CD1c-positive myeloid dendritic cell (primary cell): Measurements from ENCODE around the gene PHF19.

Source experiments
- DNase-seq: peaks from one replicate; pipeline ENCODE4 v3.0.0-alpha.2; 2016; ENCODE audit errors: extremely low spot score

The PHF19 gene

DNA sequence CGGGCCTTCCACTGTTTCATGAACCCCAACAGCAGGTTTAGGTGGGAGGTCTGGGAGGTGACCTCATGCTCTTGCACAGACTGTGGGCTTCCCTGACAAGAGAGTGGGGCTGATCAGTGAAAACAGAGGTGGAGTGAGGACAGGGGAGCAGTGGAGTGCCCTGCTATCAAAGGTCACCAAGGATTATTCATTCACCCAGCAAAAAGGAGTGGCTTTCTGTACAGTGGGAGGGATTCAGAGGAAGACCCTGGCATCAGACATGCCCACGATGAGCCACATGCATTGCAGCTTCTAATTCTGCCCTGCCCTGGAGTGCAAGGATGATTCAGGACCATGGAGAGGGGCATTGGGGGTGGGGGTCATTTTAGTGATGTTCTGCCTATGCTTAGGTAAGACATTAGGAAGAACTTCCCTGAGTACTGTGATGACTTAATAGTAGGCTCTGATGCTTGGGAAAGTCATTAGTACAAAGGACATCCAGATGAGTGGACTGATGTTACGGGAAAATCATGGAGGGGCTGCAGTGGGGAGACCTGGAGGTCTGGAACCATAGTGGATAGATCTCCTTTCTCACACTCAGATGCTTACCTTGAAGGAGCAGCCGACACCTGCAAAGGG lies 36.8 kb upstream of the PHF19 start:
- DNase-seq = no peak

DNA sequence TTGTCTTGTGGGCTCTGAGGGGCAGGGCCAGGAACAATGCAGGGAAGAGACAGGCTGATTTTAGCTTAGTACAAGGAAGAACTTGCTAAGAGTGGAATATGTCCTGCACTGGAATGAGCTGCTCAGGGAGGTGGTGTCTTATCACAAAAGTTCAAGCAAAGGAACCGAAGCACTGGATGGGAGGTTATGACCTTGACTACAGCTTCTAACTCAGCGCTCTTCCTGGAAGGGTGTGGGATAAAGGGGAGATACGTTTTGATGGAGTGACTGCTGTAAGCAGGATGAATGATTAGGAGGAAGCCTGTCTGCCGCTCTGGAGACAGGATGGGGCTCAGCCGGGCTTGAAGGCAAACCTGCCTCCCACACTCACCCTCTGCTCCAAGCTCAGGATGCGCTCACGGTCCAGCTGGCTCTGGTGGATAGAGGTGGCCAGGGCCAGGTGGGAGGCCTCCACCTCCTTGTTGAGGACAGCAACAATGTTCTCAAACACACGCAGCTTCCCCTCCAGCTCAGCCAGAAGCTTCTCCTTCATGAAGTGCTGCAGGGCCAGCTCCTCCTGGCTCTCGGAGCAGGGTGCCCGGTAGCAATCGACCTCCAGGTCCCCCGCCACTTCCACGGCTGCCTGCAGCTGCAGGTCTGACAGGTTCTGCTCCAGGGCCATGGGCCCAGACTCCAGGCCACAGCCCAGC lies 36.1 kb upstream of the PHF19 start:
- DNase-seq = no peak

DNA sequence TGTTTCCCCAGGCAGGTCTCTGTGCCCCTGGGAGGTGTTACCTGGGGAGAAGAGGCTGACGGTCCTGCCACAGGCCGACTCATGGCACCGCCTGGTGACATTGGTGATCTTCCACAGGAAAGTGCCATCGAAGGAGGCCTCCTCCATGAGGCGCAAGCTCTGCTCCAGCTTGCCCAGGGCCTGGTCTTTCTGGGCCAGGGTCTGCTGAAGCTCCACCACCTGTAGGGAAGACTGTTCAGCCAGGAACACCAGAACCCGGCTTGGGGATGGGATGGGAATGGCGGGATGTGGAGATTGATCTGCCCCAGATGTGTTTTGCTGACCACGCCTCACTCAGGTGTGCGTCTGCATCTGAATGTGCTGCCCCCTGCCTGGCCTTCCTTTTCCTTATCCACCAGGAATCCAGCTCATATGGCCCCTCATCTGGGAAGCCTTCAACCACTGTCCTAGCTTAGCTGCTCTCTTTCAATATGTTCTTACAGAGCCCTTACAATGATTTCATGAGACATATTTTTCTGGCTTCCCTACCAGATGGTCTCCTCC lies 34.4 kb upstream of the PHF19 start:
- no peak for DNase-seq

DNA sequence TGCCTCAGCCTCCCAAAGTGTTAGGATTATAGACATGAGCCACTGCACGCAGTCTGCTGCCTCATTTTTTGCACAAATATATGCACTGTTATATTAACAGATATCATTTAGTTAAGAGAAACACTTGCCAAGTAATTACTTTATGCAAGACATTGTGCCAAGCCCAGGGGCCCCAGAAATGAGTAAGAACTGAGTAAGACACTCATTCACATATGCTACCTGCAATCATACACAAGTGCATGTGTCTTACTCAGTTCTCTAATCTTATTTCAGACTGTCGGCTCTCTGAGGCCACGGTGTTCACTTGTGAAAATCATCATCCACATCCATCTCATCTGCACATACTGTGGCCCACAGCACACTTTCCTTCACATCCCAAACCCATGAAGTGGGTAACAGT lies 33.7 kb upstream of the PHF19 start:
- no peak for DNase-seq

DNA sequence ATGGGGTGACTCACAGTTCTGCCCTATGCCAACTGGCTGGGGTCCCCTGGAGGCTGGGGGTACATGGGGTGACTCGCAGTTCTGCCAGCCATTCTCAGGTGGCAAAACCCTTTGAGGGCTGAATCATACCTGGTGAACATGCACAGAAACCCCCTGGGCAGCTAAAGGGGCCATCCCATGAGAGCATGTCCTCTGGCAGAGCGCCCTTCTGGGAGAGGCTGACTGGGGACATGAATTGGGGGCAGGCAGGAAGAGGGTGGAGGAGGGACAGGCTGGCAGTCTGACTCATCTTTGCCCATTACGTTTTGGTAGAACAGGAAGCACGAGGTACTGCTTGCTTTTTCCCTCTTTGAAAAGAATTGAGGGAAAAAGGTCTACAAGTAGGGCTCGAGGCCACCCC lies 32.9 kb upstream of the PHF19 start:
- DNase-seq = no peak

DNA sequence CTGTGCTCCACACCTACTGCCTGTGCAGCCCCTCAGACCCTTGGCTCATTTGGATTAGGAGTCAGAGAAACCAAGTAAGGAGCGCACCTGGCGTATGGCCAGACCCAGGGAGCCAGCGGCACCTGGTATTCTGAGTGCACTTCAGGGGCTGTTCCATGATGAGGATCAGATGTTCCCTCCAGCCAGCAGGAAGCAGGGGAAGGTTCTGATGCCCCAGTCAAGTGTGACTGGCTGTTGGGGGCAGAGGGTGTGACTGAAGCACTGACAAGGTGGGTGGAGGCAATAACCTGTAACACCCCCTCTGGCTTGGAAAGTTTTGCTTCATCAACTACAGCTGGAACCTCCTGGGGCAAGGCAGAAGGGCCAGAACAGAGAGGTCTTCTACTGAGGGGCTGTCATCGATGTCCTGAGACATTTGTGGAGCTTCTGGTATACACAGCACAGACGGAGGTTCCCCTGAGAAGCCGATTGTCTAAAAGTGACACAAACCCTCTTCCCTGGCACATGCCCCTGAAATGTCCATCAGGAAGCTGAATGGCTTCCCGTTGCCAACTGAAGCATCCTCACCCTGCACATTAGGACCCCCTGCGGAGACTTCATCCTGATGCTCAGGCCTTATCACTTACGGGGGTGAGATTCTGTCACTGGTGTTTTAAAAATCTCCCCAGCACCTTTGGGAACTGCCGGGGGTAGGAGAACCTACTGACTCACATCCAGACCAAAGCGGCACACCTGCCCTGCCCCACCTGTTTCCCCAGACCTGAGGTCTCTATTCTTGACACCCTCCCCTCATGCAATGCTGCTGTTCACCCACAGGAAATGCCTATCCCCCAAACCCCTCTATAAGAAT lies 28.6 kb upstream of the PHF19 start:
- no peak for DNase-seq

DNA sequence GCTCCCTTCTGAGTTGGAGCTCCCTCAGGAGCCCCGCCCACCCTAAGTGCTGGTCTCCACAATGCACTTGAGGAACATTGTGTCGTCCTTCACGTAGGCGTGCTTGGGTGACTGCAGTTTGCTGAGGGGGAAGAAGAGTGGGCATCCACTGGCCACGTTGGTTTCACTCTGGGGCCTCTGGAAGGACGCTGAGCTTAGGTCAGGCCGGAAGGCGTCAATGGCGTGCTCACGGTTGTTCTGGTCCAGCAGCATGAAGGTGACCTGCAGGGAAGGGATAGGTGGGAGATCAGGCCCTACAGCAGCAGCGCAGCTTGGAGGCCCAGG lies 28.0 kb upstream of the PHF19 start:
- DNase-seq = no peak

DNA sequence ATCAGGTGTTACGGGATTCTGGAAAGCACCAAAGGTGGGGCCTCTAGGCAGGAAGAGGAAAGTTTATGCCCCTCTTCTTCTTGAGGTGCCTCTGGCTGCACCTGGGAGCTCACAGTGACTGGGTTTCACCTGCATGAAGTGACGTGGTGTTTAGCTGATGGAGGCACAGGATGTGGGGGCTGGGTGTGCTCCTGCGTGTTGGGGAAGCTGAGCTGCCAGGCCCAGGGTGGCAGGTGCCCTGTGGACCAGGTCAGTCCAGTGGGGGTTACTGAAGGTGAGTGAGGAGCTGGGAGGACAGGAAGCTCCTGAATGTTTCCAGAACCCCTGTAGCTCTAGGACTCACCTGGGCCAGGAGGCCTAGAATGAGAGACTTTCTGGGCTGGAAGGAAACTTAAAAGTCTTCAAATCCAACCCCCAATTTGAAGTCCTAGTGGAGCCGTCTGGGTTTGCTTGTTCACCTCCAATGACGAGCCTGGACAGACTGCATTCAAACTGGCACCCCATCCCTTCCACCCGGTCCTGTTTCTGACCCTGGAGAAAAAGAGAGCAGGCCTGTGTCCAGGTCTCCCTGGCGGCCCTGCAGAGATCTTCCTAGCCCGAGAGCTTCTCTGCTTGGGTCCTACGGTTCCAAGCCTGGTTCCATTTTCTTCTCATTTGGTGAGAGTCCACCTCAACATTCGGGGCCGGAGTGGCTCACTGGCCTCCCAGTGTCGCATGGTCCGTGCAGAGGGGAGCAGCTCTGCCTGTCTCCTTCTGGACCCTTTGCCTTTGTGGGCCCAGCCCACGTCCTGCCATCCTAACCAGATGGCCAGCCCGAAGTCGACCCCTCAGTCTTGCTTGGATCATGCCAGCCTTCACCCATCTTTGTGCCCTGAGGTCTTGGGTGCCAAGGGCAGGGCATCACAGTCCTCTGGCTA lies 27.3 kb upstream of the PHF19 start:
- no peak for DNase-seq

DNA sequence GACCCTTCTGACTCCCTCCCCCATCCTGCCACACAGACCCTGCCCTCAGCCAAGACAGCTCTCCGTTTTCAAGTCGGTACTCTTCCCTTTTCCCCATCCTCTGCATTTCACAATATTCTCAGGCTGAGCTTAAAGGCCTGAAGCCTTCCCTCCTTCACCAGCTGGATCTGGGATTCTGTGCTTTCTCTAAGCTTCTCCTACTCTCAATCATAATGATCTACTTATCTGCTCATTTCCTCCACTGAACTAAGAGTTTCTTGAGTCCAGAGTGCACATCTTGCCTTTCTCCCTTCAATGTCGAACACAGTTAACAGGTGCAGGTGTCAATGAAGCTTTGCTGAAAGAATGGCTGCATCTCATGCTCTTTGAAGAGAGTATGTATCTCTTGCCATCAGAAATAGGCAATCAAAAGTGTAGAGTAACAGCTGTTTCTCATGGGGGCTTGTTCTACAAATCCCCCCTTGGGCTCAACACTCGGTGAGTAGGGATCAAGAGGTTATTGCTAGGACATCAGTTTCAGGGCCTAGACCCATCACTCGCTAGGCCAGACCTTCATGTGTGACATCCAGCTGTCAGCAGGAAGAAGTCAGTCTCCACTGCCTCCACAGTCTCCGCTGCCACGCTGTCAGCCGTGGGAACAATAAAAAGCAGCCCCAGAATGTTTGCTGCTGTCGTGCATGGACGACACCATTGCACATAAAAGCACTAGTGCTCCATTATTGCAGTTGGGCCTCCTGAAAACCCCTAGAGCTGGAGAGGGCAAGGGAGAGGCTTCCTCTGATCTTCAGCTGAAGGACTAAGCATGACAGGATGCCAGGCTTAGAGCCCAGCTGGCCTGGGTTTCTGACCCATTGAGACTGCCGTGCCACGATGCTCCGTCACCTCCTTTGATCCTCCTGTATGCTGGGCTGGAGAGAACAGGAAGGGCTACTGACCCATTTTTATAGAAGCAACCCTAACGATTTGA lies 25.9 kb upstream of the PHF19 start:
- DNase-seq = no peak

DNA sequence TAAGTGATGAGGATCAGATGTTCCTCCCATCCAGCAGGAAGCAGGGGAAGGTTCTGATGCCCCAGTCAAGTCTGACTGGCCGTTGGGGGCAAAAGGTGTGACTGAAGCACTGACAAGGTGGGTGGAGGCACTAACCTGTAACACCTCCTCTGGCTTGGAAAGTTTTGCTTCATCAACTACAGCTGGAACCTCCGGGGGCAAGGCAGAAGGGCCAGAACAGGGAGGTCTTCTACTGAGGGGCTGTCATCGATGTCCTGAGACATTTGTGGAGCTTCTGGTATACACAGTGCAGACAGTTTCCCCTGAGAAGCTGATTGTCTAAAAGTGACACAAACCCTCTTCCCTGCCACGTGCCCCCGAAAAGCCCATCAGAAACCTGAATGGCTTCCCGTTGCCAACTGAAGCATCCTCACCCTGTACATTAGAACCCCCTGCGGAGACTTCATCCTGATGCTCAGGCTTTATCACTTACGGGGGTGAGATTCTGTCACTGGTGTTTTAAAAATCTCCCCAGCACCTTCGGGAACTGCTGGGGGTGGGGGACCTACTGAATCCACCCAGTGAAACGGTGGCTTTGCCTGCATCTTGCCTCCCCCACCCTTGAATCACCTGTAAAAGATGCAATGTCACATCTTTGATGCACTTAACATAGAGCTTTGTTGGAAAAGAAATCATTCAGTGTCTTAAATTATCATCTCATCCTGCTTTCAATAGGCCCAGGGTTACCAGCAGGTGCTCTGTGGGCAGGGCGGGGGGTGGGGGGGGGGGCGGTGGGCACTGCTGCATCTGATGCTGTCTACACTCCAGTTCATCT lies 25.0 kb upstream of the PHF19 start:
- no peak for DNase-seq

DNA sequence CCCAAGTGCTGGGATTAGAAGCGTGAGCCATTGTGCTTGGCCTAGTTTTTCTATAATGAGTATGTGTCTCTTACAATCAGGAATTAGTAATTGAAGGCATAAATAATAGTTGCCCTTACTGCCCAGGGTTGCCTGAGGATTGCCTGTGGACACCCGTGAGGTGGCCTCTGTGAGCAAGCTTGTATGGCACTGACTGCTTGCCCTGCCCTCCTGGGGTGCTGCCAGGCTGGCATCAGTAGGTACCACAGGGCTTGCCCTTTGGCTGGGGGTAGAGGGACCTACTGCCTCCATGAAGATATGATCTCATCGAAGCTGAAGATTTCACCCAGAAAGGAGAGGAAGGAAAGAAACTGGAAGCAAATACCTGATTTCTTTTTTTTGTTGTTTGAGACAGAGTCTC lies 23.8 kb upstream of the PHF19 start:
- no peak for DNase-seq

DNA sequence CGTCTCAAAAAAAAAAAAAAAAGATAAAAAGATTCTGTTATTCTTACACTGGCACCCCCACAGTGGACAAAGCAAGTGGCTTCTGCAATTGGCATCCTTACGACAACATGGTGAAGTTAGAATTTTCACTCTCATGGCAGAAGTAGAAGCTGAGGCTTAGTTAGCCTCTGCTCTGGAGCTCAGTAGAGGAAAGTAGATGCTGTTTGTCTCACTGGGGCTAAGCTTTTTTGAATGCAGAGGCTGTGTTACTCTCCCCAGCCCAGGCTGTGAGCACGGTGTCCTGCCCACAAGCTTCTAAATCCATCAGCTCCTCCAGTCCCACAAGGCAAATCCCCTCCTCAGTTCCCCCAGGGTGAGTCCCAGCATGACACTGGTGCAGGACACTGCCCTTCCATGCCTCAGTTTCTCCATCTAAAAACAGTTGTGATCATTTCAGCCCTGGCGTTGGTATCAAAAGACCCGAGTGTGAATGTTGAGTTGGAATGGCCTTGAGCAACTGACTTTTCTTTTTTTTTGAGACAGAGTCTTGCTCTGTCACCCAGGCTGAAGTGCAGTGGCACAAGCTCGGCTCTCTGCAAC lies 22.6 kb upstream of the PHF19 start:
- no peak for DNase-seq

DNA sequence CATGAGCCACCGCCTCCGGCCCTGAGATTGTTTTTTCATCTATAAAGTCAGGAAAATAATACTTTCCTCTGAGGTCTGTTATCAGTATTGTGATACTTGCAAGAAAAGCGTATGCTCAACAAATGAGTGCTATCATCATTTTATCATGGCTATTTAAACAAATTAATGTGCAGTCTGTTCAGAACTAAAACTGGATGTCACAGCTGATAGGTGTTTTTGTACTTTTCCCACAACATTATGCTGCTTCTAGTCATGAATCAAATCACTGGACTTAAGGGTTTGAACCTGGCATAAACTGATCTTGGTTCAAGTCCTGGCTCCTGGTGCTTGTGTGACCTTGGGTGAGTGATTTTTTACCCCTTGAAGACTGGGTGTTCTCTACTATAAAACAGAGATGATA lies 21.4 kb upstream of the PHF19 start:
- DNase-seq = no peak

DNA sequence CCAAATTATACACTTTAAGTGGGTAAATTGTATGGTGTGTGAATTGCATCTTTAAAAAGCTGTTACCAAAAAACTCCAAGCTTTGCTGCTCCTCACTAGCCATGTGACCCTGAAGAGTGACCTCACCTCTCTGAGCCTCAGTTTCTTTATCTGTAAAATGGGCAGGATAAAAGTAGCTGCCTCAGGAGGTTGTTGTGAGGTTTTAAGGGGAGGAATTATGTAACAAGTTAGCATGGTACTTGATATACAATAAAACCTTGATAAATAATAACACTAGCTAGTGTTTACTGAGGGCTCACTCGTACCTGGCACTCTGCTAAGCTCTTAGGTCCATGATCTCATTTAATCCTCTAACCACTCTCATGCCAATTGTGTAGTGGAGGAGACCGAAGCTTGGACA lies 19.0 kb upstream of the PHF19 start:
- DNase-seq = no peak

DNA sequence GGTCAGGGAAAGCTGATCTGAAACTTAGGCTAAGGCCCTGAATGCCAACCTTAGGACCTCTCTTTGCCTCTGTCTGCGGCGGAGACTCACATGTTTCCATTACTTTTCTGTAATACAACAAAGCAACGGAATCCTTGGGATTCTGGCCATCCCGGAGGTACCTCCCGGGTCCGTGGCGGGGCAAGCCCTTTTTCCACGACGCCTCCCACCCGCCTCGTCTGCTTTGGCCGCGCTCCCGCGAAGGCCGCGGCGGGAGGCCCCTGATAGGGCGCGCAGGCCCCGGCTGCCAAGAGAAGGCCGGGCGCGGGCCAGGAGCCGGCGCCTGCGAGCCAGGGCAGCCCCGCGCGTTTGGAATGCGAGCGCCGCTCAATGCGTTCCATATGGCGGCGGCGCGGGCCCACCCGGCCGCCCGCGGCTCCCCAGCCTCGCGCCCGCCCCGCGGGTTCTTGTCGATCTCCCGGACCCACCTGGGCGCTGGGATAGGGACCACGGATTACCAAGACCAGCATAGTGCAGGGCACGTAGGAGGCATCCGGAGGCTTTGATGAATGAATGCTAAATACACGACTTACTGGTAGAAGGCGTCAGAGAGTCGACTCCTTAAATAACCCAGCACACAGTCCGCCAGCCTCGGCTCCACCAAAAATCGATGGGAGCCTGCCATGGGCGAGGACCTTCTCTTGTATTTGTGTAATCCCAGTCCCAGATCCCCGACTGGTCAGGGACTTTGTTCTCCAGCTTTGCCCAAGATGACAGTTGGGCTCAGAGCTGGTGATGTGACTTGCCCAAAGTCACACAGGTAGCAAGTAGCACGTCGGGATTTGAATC lies 17.5 kb upstream of the PHF19 start:
- DNase-seq = no peak

DNA sequence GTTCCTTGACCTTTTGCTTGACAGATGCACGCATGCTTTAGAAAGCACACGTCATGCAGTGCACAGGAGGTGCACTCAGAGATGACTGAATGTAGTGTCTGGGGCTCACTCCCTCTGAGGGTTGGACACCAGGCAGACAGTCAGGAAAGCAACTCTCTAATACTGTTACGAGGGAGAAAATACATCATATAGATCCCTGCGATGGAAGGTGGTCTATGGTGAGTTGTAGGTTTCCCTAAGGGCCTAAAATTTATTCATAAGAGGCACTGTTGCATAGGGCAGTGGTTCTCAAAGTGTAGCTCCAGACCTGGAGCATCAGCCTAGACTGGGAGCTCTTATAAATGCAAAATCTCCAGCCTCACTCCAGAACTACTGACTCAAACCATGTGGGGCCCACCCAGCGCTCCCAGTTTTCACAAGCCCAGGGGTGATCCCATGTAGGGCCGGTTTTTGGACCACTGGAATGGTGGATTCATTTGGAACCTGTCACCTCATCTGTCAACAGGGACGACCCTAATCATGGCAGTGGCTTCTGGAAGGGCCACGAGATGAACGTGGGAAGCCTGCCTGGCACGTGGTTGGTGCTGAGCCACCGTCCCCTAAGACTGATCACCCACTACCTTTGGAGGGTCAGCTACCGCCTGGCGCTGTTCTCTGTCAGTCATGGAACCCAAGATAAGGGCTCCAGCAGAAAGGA lies 16.8 kb upstream of the PHF19 start:
- DNase-seq = no peak

DNA sequence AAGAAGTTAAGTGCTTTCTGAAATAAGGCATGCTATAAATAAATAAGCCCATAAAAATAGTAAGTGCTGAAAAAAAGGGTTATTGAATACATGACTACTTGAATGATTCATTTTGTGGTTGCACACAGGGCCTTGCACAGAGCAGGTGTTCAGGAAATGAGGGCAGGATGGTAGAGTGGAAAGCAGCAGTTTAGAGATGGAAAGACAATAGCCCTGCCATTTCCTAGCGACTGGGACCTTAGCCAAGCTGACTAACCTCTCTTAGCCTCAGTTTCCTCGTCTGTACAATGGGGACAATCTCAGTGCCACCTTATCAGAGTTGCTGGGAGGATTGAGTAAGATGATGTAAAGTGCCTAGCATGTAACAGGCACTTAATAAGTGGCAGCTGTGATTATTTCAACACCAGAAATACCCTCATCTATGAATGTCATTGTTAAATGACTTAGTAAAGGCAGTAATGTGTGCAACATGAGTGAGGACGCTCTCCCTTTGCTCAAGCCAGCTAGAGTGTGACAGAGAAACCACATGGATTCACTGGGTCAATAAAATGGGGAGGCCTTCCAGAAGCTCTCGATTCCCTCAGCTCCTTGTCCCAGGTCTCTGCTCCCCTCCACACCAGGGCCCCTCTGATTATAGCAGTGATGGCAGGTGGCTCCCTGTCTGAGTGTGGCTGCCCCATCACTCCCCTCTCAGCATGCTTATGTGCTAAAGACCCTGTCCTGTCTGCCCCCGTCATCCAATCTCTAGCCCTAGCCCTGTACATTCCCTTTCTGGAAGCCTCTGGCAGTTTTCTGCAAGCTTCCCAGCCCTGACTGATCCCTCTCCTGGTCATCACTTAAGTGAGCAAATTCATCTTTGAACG lies 16.0 kb upstream of the PHF19 start:
- no peak for DNase-seq
